ENCODE data around the gene AJM1.

GRCh38 chr9:136803551-136804508, 38.4 kb upstream of the AJM1 start:
- TF ChIP-seq CTCF (conservative IDR thresholded peaks at IDR 0.05; ENCODE audit: low read length) (no peak), EZH2phosphoT487 (IDR thresholded peaks at IDR 0.05; ENCODE audit: borderline replicate concordance, low read depth, low read length) (no peak)

Measured in OCI-LY7 (cell line).